ENCODE data around the gene TEX22.
"Not testable (repeated sequence)": the region's sequence is repeated elsewhere in the genome, so short reads cannot be mapped to it uniquely, and the experiment has no call there.

TEX22 gene

GRCh38 chr14:105358140-105358846 is 40.0 kb upstream of the TEX22 start:
- no peak overlapping the region for H3K4me3 ChIP-seq (ENCODE audit: control insufficient read depth, low read depth, low read length)
- TF ChIP-seq CTCF (conservative IDR thresholded peaks at IDR 0.05; ENCODE audit: control insufficient read depth, insufficient read depth, low read depth, low read length): no peak
- DNase-seq (ENCODE audit: low read depth): no peak

- no peak overlapping the region for H3K4me3 ChIP-seq (ENCODE audit: control insufficient read depth, low read depth, low read length)
- no peak for TF ChIP-seq CTCF (conservative IDR thresholded peaks at IDR 0.05; ENCODE audit: control insufficient read depth, insufficient read depth, low read depth, low read length)
- no peak for DNase-seq (ENCODE audit: low read depth)
Observed at GRCh38 chr14:105358943-105359342, 39.4 kb upstream of the TEX22 start.

- H3K4me3 ChIP-seq (ENCODE audit: control insufficient read depth, low read depth, low read length): not testable (repeated sequence)
Observed at GRCh38 chr14:105361412-105361811, 36.9 kb upstream of the TEX22 start.

GRCh38 chr14:105363847-105364708 is 34.3 kb upstream of the TEX22 start:
- no peak overlapping the region for H3K4me3 ChIP-seq (ENCODE audit: control insufficient read depth, low read depth, low read length)
- DNase-seq (ENCODE audit: low read depth): peak; percentile 73
- TF ChIP-seq CTCF (conservative IDR thresholded peaks at IDR 0.05; ENCODE audit: control insufficient read depth, insufficient read depth, low read depth, low read length): no peak

More at GRCh38 chr14:105361412-105361811, 36.9 kb upstream of the TEX22 start:
- DNase-seq (ENCODE audit: low read depth): not testable (repeated sequence)

GRCh38 chr14:105365101-105365500 is 33.2 kb upstream of the TEX22 start:
- no peak for TF ChIP-seq CTCF (conservative IDR thresholded peaks at IDR 0.05; ENCODE audit: control insufficient read depth, insufficient read depth, low read depth, low read length)
- no peak overlapping the region for H3K4me3 ChIP-seq (ENCODE audit: control insufficient read depth, low read depth, low read length)
- no peak for DNase-seq (ENCODE audit: low read depth)

GRCh38 chr14:105365681-105366080 is 32.7 kb upstream of the TEX22 start:
- no peak for TF ChIP-seq CTCF (conservative IDR thresholded peaks at IDR 0.05; ENCODE audit: control insufficient read depth, insufficient read depth, low read depth, low read length)
- H3K4me3 ChIP-seq (ENCODE audit: control insufficient read depth, low read depth, low read length): no peak overlapping the region
- no peak for DNase-seq (ENCODE audit: low read depth)

- no peak for TF ChIP-seq CTCF (conservative IDR thresholded peaks at IDR 0.05; ENCODE audit: control insufficient read depth, insufficient read depth, low read depth, low read length)
- no peak for DNase-seq (ENCODE audit: low read depth)
- no peak overlapping the region for H3K4me3 ChIP-seq (ENCODE audit: control insufficient read depth, low read depth, low read length)
Observed at GRCh38 chr14:105366386-105367074, 31.8 kb upstream of the TEX22 start.

Measured in fibroblast of mammary gland (primary cell).